Neuronal stem cell (in vitro differentiated cells): ENCODE data around the gene SV2C.

Source experiments
- DNase-seq: peaks from one replicate; pipeline ENCODE4 v3.0.0-alpha.2; 2013; ENCODE audit warnings: low spot score
- H2AFZ ChIP-seq: one replicate; pipeline ENCODE4 v1.6.1; 2013; ENCODE audit warnings: mild to moderate bottlenecking, low read length, inconsistent platforms
- H2AK5ac ChIP-seq: 2 replicates; pipeline ENCODE4 v1.6.1; 2013; ENCODE audit warnings: low read depth, mild to moderate bottlenecking, inconsistent platforms, low read length, moderate library complexity, mixed read lengths
- H2BK120ac ChIP-seq: 2 replicates; pipeline ENCODE4 v1.6.1; 2013; ENCODE audit warnings: low read depth, mild to moderate bottlenecking, inconsistent platforms, low read length, moderate library complexity, mixed read lengths
- H2BK12ac ChIP-seq: one replicate; pipeline ENCODE4 v1.6.1; 2013; ENCODE audit warnings: low read length, inconsistent platforms
- H2BK15ac ChIP-seq: 2 replicates; pipeline ENCODE4 v1.6.1; 2013; ENCODE audit warnings: mild to moderate bottlenecking, low read length, inconsistent platforms, mixed read lengths
- H2BK5ac ChIP-seq: one replicate; pipeline ENCODE4 v1.6.1; 2013; ENCODE audit warnings: inconsistent platforms, mild to moderate bottlenecking, low read length, moderate library complexity
- H3K14ac ChIP-seq: one replicate; pipeline ENCODE4 v1.6.1; 2013; ENCODE audit warnings: low read length, inconsistent platforms
- H3K18ac ChIP-seq: 2 replicates; pipeline ENCODE4 v1.6.1; 2013; ENCODE audit warnings: low read length, inconsistent platforms
- H3K23ac ChIP-seq: 2 replicates; pipeline ENCODE4 v1.6.1; 2013; ENCODE audit warnings: low read depth, mild to moderate bottlenecking, mixed read lengths, low read length, inconsistent platforms; ENCODE audit not compliant: poor library complexity
- H3K27ac ChIP-seq: replicated peaks from 3 replicates; pipeline ENCODE4 v1.5.1; 2013; ENCODE audit warnings: low read length, inconsistent platforms
- H3K27me3 ChIP-seq, 3 experiments: 2 replicates each; pipeline ENCODE4 v1.6.1; 2013; ENCODE audit warnings: low read length in 3 of 3, mild to moderate bottlenecking in 2 of 3, inconsistent platforms in 1 of 3, low read depth in 1 of 3, mixed read lengths in 1 of 3, moderate library complexity in 1 of 3; ENCODE audit not compliant: control insufficient read depth in 3 of 3, insufficient read depth in 3 of 3
- H3K36me3 ChIP-seq, 2 donors: replicated peaks in 1 of 2; 2 replicates each; pipeline ENCODE4 v1.6.1; 2013; ENCODE audit warnings: low read length in 2 of 2; ENCODE audit not compliant: control insufficient read depth in 2 of 2, insufficient read depth in 2 of 2
- H3K4ac ChIP-seq: 2 replicates; pipeline ENCODE4 v1.6.1; 2013; ENCODE audit warnings: inconsistent platforms, mild to moderate bottlenecking, low read length, moderate library complexity
- H3K4me1 ChIP-seq, 2 donors: 1 replicate in 1 of 2; 2 replicates in 1 of 2; pipeline ENCODE4 v1.6.1; 2013; ENCODE audit warnings: low read length in 2 of 2, low read depth in 1 of 2; ENCODE audit not compliant: control insufficient read depth in 2 of 2, insufficient read depth in 1 of 2
- H3K4me2 ChIP-seq: one replicate; pipeline ENCODE4 v1.6.1; 2013; ENCODE audit warnings: mild to moderate bottlenecking, low read length, inconsistent platforms; ENCODE audit not compliant: insufficient read depth, poor library complexity, severe bottlenecking
- H3K4me3 ChIP-seq, 2 donors: 2 replicates each; pipeline ENCODE4 v1.5.1; 2013; ENCODE audit warnings: low read length in 2 of 2, mild to moderate bottlenecking in 2 of 2, inconsistent platforms in 1 of 2, moderate library complexity in 1 of 2
- H3K79me1 ChIP-seq: one replicate; pipeline ENCODE4 v1.6.1; 2013; ENCODE audit warnings: low read depth, mild to moderate bottlenecking, inconsistent platforms, low read length, moderate library complexity
- H3K9ac ChIP-seq: one replicate; pipeline ENCODE4 v1.6.1; 2013; ENCODE audit warnings: mild to moderate bottlenecking, low read depth, low read length, inconsistent platforms; ENCODE audit not compliant: poor library complexity
- H3K9me3 ChIP-seq, 2 donors: replicated peaks in 1 of 2; 2 replicates each; pipeline versions ENCODE3 to v1.6.1; 2013; ENCODE audit warnings: low read length in 2 of 2, mild to moderate bottlenecking in 2 of 2, inconsistent platforms in 1 of 2, low read depth in 1 of 2, mixed read lengths in 1 of 2, moderate library complexity in 1 of 2; ENCODE audit not compliant: control insufficient read depth in 2 of 2, insufficient read depth in 1 of 2
- H4K8ac ChIP-seq: one replicate; pipeline ENCODE4 v1.6.1; 2013; ENCODE audit warnings: low read depth, mild to moderate bottlenecking, inconsistent platforms, low read length, moderate library complexity
- H4K91ac ChIP-seq: one replicate; pipeline ENCODE4 v1.6.1; 2013; ENCODE audit warnings: low read length, low read depth, mild to moderate bottlenecking, inconsistent platforms; ENCODE audit not compliant: poor library complexity
- WGBS, 2 donors: extraction: QIAGEN DNeasy Blood & Tissue Kit; methylation state at CpG; one replicate each; pipeline ENCODE4 v1.1.7; 2013; ENCODE audit warnings: missing lambda C conversion rate in 2 of 2, mixed read lengths in 1 of 2; ENCODE audit not compliant: insufficient read length in 2 of 2, insufficient replicate concordance in 1 of 2; ENCODE audit errors: extremely low coverage in 2 of 2; 5-methylcytosine and 5-hydroxymethylcytosine counted together

The SV2C gene

DNA sequence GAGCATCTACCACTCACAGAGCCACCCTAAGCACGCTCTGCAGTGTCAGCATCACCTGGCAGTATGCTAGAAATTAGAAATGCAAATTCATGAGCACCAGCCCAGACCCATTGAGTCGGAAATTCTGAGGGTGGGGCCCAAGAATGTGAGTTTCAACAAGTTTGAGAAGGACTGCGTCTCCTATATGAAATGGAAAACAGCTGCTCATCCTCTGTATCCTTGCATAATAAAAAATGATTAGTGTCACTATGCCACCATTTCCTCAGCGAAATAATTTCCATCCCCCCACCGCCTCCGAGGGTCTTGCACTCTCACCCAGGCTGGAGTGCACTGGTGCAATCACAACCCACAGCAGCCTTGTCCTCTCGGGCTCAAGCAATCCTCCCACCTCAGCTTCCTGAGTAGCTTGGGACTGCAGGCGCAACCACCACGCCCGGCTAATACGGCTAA is 318.6 kb downstream of the SV2C start:
- no CpG with 5 or more reads among the region's 11 CpGs for WGBS, 2 donors
- no peak overlapping the region for H3K4ac ChIP-seq
- H3K23ac ChIP-seq = no peak overlapping the region

DNA sequence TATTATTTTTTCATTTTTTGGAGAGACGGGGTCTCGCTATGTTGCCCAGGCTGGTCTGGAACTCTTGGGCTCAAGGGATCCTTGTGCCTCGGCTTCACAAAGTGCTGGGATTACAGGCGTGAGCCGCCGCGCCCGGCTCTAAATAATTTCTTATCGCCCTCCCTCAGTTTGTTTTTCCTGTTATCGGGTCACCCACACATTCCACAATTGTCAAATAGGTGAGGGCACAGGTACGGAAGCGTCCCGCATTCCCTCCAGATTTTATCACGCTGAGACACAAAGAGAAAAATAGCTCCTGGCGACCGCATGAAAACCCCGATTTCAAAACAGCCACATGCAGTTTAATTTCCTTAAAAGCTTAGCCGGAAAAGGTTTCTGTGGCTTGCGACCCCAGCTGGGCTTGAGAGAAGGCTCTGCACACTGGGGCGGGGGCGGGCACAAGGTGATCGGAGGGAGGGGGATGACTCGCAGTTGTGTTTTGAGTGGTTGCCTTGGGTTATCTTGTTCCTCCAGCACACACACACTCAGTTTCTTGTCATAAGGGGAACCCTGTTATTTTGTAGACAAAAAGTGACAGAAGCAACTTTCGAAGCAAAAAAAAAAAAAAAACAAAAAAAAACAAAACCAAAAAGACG is 319.2 kb downstream of the SV2C start:
- H4K91ac ChIP-seq = no peak overlapping the region
- H2BK12ac ChIP-seq = no peak overlapping the region
- H3K27me3 ChIP-seq = peaks cover 0 to 6% (median 0%) of the 10 kb centered on the region in 3 experiments
- no peak overlapping the region for H3K23ac ChIP-seq
- H3K79me1 ChIP-seq = no peaks in the 10 kb centered on the region
- no peaks in the 10 kb centered on the region for H3K36me3 ChIP-seq
- H2BK15ac ChIP-seq = no peak overlapping the region
- H2BK120ac ChIP-seq = no peak overlapping the region
- no peak overlapping the region for H3K9ac ChIP-seq
- no CpG with 5 or more reads among the region's 25 CpGs for WGBS, 2 donors
- H2BK5ac ChIP-seq = no peak overlapping the region
- H4K8ac ChIP-seq = no peak overlapping the region
- H3K14ac ChIP-seq = no peak overlapping the region
- peak overlapping the region; percentile 42 for H3K18ac ChIP-seq
- H3K4me1 ChIP-seq = peaks cover 5 to 25% of the 10 kb centered on the region in 2 donors
- H3K4ac ChIP-seq = no peak overlapping the region
- H3K4me3 ChIP-seq = peak overlapping the region; percentile 50 to 77
- H2AFZ ChIP-seq = peak overlapping the region; percentile 99
- no peaks in the 10 kb centered on the region for H3K9me3 ChIP-seq
- no peak overlapping the region for H3K27ac ChIP-seq
- H2AK5ac ChIP-seq = no peak overlapping the region
- peak overlapping the region; percentile 81 for H3K4me2 ChIP-seq
- DNase-seq = peak; percentile 54

More for the DNA sequence above, 318.6 kb downstream of the SV2C start:
- H2BK5ac ChIP-seq = no peak overlapping the region
- no peak overlapping the region for H3K27ac ChIP-seq
- H2BK120ac ChIP-seq = no peak overlapping the region
- H3K4me2 ChIP-seq = no peak overlapping the region
- no peaks in the 10 kb centered on the region for H3K79me1 ChIP-seq
- H4K8ac ChIP-seq = no peak overlapping the region
- H3K27me3 ChIP-seq = peaks cover 0 to 6% (median 0%) of the 10 kb centered on the region in 3 experiments
- H3K4me1 ChIP-seq = peaks cover 5 to 25% of the 10 kb centered on the region in 2 donors
- peak overlapping the region; percentile 5 for H4K91ac ChIP-seq
- no peak overlapping the region for H2BK12ac ChIP-seq
- peak overlapping the region in 1 of 2 donors; percentile 77 for H3K4me3 ChIP-seq
- DNase-seq = no peak
- H3K14ac ChIP-seq = no peak overlapping the region
- no peak overlapping the region for H3K9ac ChIP-seq
- no peak overlapping the region for H2BK15ac ChIP-seq
- H3K18ac ChIP-seq = peak overlapping the region; percentile 42
- H2AK5ac ChIP-seq = no peak overlapping the region
- no peaks in the 10 kb centered on the region for H3K36me3 ChIP-seq
- peak overlapping the region; percentile 99 for H2AFZ ChIP-seq
- H3K9me3 ChIP-seq = no peaks in the 10 kb centered on the region

GRCh38 chr5:76402886-76403765 is 319.9 kb downstream of the SV2C start, which contains the start of gene IQGAP2:
Gene IQGAP2 (plus strand): TSS chr5:76403285. CDS start chr5:76403546, 261 bp downstream.
- H2BK12ac ChIP-seq = no peak within 1 kb of the TSS
- no peaks in the 10 kb centered on the region for H3K79me1 ChIP-seq
- no peak within 1 kb of the TSS for H3K4ac ChIP-seq
- H2BK15ac ChIP-seq = peak within 1 kb of the TSS; percentile 54
- peak within 1 kb of the TSS; percentile 17 for H3K27ac ChIP-seq
- peak within 1 kb of the TSS; percentile 86 for H3K9ac ChIP-seq
- H3K4me1 ChIP-seq = peaks cover 5 to 25% of the 10 kb centered on the region in 2 donors
- peak within 1 kb of the TSS; percentile 69 for H3K23ac ChIP-seq
- H3K4me3 ChIP-seq = peak within 1 kb of the TSS; percentile 77 to 91
- H2BK120ac ChIP-seq = peak within 1 kb of the TSS; percentile 18
- H3K14ac ChIP-seq = peak within 1 kb of the TSS; percentile 63
- H2AFZ ChIP-seq = peak within 1 kb of the TSS; percentile 99
- H3K9me3 ChIP-seq = no peaks in the 10 kb centered on the region
- peak within 1 kb of the TSS; percentile 92 for H2BK5ac ChIP-seq
- WGBS, 2 donors = no CpG with 5 or more reads among the region's 92 CpGs
- H4K91ac ChIP-seq = peak within 1 kb of the TSS; percentile 49
- H3K18ac ChIP-seq = peak within 1 kb of the TSS; percentile 99
- no peak within 1 kb of the TSS for H2AK5ac ChIP-seq
- H3K27me3 ChIP-seq = peaks cover 0 to 6% (median 0%) of the 10 kb centered on the region in 3 experiments
- H3K36me3 ChIP-seq = no peaks in the 10 kb centered on the region
- peak within 1 kb of the TSS; percentile 81 for H3K4me2 ChIP-seq
- H4K8ac ChIP-seq = no peak within 1 kb of the TSS
- peak; percentile 76 for DNase-seq
